CD14-positive monocyte (primary cell): Measurements from ENCODE around the gene CARM1. TPM values are rescaled to one million over a fixed set of nuclear protein-coding genes. Genes with fewer than 3 reads are reported as not detected.

Experiments used
- DNase-seq, 3 donors: peaks; one replicate each; pipeline ENCODE4 v3.0.0-alpha.2; 2011 to 2022
- H2AFZ ChIP-seq: 2 replicates; pipeline ENCODE4 v1.6.0; 2012; ENCODE audit warnings: mild to moderate bottlenecking, low read depth, low read length, inconsistent platforms; ENCODE audit not compliant: insufficient read depth, poor library complexity, severe bottlenecking
- H3K27ac ChIP-seq, 2 donors: 1 replicate in 1 of 2; 2 replicates in 1 of 2; pipeline ENCODE4 v1.5.1; 2012 to 2013; ENCODE audit warnings: low read length in 2 of 2, control low read depth in 1 of 2, inconsistent platforms in 1 of 2, low read depth in 1 of 2, mild to moderate bottlenecking in 1 of 2
- H3K27me3 ChIP-seq, 2 donors: one replicate each; pipeline versions ENCODE4 v1.6.0 to v1.6.1; 2011 to 2013; ENCODE audit warnings: low read length in 2 of 2; ENCODE audit not compliant: control insufficient read depth in 2 of 2, insufficient read depth in 2 of 2
- H3K36me3 ChIP-seq, 2 donors: replicated peaks in 1 of 2; 1 replicate in 1 of 2; 2 replicates in 1 of 2; pipeline versions ENCODE4 v1.5.1 to v1.6.1; 2012 to 2013; ENCODE audit warnings: low read length in 2 of 2, control low read depth in 1 of 2, inconsistent platforms in 1 of 2, mild to moderate bottlenecking in 1 of 2; ENCODE audit not compliant: insufficient read depth in 2 of 2, control insufficient read depth in 1 of 2
- H3K4me1 ChIP-seq, 2 donors: 1 replicate in 1 of 2; 2 replicates in 1 of 2; pipeline versions ENCODE4 v1.5.1 to v1.6.1; 2012 to 2013; ENCODE audit warnings: low read length in 2 of 2, control low read depth in 1 of 2, inconsistent platforms in 1 of 2, mild to moderate bottlenecking in 1 of 2, moderate library complexity in 1 of 2; ENCODE audit not compliant: insufficient read depth in 2 of 2, control insufficient read depth in 1 of 2
- H3K4me2 ChIP-seq: replicated peaks from 2 replicates; pipeline ENCODE3; 2012; ENCODE audit warnings: low read length, moderate library complexity, mild to moderate bottlenecking; ENCODE audit not compliant: poor library complexity, severe bottlenecking; ENCODE audit errors: extremely low read depth
- H3K4me3 ChIP-seq, 3 experiments: fragments of 200-600 bp in 1 of 3; sonication (generic) in 1 of 3; replicated peaks in 1 of 3; 1 replicate in 2 of 3; 2 replicates in 1 of 3; pipeline ENCODE4 v1.5.1; 2011 to 2013; ENCODE audit warnings: low read length in 3 of 3, mild to moderate bottlenecking in 3 of 3, control low read depth in 2 of 3, low read depth in 2 of 3, inconsistent platforms in 1 of 3, moderate library complexity in 1 of 3
- H3K79me2 ChIP-seq: 2 replicates; pipeline ENCODE4 v1.6.0; 2012; ENCODE audit warnings: mild to moderate bottlenecking, control low read depth, inconsistent platforms, low read length, moderate library complexity; ENCODE audit not compliant: insufficient read depth
- H3K9ac ChIP-seq: 2 replicates; pipeline ENCODE4 v1.6.0; 2017; ENCODE audit warnings: low read length, mild to moderate bottlenecking; ENCODE audit not compliant: insufficient read depth, poor library complexity, severe bottlenecking
- H3K9me3 ChIP-seq, 2 donors: replicated peaks in 1 of 2; 1 replicate in 1 of 2; 2 replicates in 1 of 2; pipeline versions ENCODE4 v1.5.1 to v1.6.1; 2012 to 2013; ENCODE audit warnings: low read length in 2 of 2, control low read depth in 1 of 2; ENCODE audit not compliant: control insufficient read depth in 1 of 2, insufficient read depth in 1 of 2
- H4K20me1 ChIP-seq: 2 replicates; pipeline ENCODE4 v1.6.0; 2012; ENCODE audit warnings: mild to moderate bottlenecking, low read length, control low read depth, moderate library complexity; ENCODE audit not compliant: insufficient read depth
- H3K27ac Mint-ChIP-seq, 7 donors: one replicate each; pipeline ENCODE4 v1.8.0; 2020; ENCODE audit warnings: mild to moderate bottlenecking in 7 of 7, mixed read lengths in 7 of 7, moderate library complexity in 6 of 7, inconsistent platforms in 2 of 7
- H3K27me3 Mint-ChIP-seq, 3 donors: one replicate each; pipeline ENCODE4 v1.8.0; 2021 to 2022; ENCODE audit warnings: low read depth in 3 of 3, mild to moderate bottlenecking in 3 of 3, mixed read lengths in 3 of 3, moderate library complexity in 3 of 3, inconsistent platforms in 1 of 3
- H3K36me3 Mint-ChIP-seq, 2 donors: one replicate each; pipeline ENCODE4 v1.8.0; 2020; ENCODE audit warnings: mixed read lengths in 2 of 2, inconsistent platforms in 1 of 2, mild to moderate bottlenecking in 1 of 2
- H3K4me1 Mint-ChIP-seq: one replicate; pipeline ENCODE4 v1.8.0; 2020; ENCODE audit warnings: mild to moderate bottlenecking, mixed read lengths
- H3K4me3 Mint-ChIP-seq, 2 donors: one replicate each; pipeline ENCODE4 v1.8.0; 2020; ENCODE audit warnings: mild to moderate bottlenecking in 2 of 2, mixed read lengths in 2 of 2, moderate library complexity in 1 of 2
- H3K9me3 Mint-ChIP-seq, 7 donors: one replicate each; pipeline ENCODE4 v1.8.0; 2020 to 2022; ENCODE audit warnings: mixed read lengths in 7 of 7, mild to moderate bottlenecking in 6 of 7, moderate library complexity in 6 of 7, inconsistent platforms in 2 of 7
- CTCF ChIP-seq: fragments of 200-600 bp; IDR thresholded peaks from one replicate; pipeline ENCODE4 v1.8.0; 2022; ENCODE audit warnings: antibody characterized with exemption, mild to moderate bottlenecking
- WGBS: methylation state at CpG from one replicate; pipeline ENCODE4 v1.1.5; 2013; ENCODE audit warnings: missing lambda C conversion rate; ENCODE audit not compliant: insufficient coverage; 5-methylcytosine and 5-hydroxymethylcytosine counted together
- intact Hi-C, 2 donors: fragments of 100-400 bp; cut with micrococcal nuclease; formaldehyde crosslinking; loops; one replicate each; pipeline versions ENCODE4 v1.15.0 to v1.15.1; 2023
- polyA plus RNA-seq, 3 donors: library from polyadenylated mRNA; depleted of rRNA in 1 of 3; unstranded in 2 of 3; stranded (reverse) in 1 of 3; fragments of 300-500 nt in 2 of 3; fragments of >200 nt in 1 of 3; fragmentation: Illumina TruSeq in 2 of 3; gene quantifications; 1 replicate in 2 of 3; 2 replicates in 1 of 3; pipeline ENCODE4 v1.2.3, GENCODE V29; 2012 to 2021

The CARM1 gene
- polyA plus RNA-seq, 3 donors = 0.17 to 26.3 (median 0.29) TPM

GRCh38 chr19:10894911-10895213, 23.5 kb downstream of the CARM1 start:
- 33% methylated on average over 1 of the region's 7 CpGs for WGBS
- Histone ChIP-seq H3K4me1 (peaks cover 7 to 11% of the 10 kb centered on the region in 2 donors), H3K9ac (no peak overlapping the region), H2AFZ (no peak overlapping the region), H3K4me2 (no peak overlapping the region), H3K9me3 (no peaks in the 10 kb centered on the region), H3K27ac (no peak overlapping the region), H3K36me3 (no peaks in the 10 kb centered on the region), H3K79me2 (peaks cover 11% of the 10 kb centered on the region), H3K4me3 (no peak overlapping the region), H4K20me1 (peaks cover 59% of the 10 kb centered on the region), H3K27me3 (no peaks in the 10 kb centered on the region)
- TF ChIP-seq CTCF = no peak
- intact Hi-C loops = no loop called here
- H3K27me3 Mint-ChIP-seq = peaks cover 0 to 1% (median 0%) of the 10 kb centered on the region in 3 donors
- H3K27ac Mint-ChIP-seq = no peak overlapping the region
- H3K9me3 Mint-ChIP-seq = peaks cover 0 to 2% (median 0%) of the 10 kb centered on the region in 7 donors
- H3K36me3 Mint-ChIP-seq = peaks cover 0 to 15% of the 10 kb centered on the region in 2 donors
- DNase-seq = no peak
- peaks cover 11% of the 10 kb centered on the region for H3K4me1 Mint-ChIP-seq
- no peak overlapping the region for H3K4me3 Mint-ChIP-seq

- H3K27me3 Mint-ChIP-seq = peaks cover 0 to 1% (median 0%) of the 10 kb centered on the region in 3 donors
Measured at GRCh38 chr19:10895363-10895762, 24.0 kb downstream of the CARM1 start.

More at GRCh38 chr19:10895363-10895762, 24.0 kb downstream of the CARM1 start:
- Histone ChIP-seq H3K36me3 (no peaks in the 10 kb centered on the region), H3K9me3 (no peaks in the 10 kb centered on the region), H3K4me1 (peaks cover 7 to 11% of the 10 kb centered on the region in 2 donors), H3K4me3 (no peak overlapping the region), H3K27ac (no peak overlapping the region), H3K79me2 (peaks cover 11% of the 10 kb centered on the region), H3K9ac (no peak overlapping the region), H2AFZ (no peak overlapping the region), H3K27me3 (no peaks in the 10 kb centered on the region), H4K20me1 (peaks cover 62% of the 10 kb centered on the region), H3K4me2 (no peak overlapping the region)
- 80% methylated on average over 6 of the region's 6 CpGs for WGBS
- DNase-seq = no peak
- intact Hi-C loops = no loop called here
- no peak for TF ChIP-seq CTCF
- H3K36me3 Mint-ChIP-seq = peaks cover 0 to 15% of the 10 kb centered on the region in 2 donors
- H3K4me1 Mint-ChIP-seq = peaks cover 11% of the 10 kb centered on the region
- H3K4me3 Mint-ChIP-seq = no peak overlapping the region
- no peak overlapping the region for H3K27ac Mint-ChIP-seq
- H3K9me3 Mint-ChIP-seq = peaks cover 0 to 2% (median 0%) of the 10 kb centered on the region in 7 donors
